ENCODE results near the gene SEC24A. TPM values are rescaled to one million over a fixed set of nuclear protein-coding genes. Genes with fewer than 3 reads are reported as not detected.
A peak's percentile ranks its signal among the peaks of the same experiment; 100 is the strongest.
"Not testable (repeated sequence)": the region's sequence is repeated elsewhere in the genome, so short reads cannot be mapped to it uniquely, and the experiment has no call there.

SEC24A gene
- 18.3 and 21.1 TPM in 2 replicates for total RNA-seq

- DNase-seq (ENCODE audit: low read depth, low spot score): peak; percentile 60
These were observed at the start of gene SEC24A for GRCh38 chr5:134648425-134649162. SEC24A (plus strand) TSS chr5:134648785; CDS start chr5:134649077, 292 bp downstream.

GRCh38 chr5:134599820-134600219 lies 48.8 kb upstream of the SEC24A start:
- DNase-seq (ENCODE audit: low read depth, low spot score): not testable (repeated sequence)

- no peak for DNase-seq (ENCODE audit: low read depth, low spot score)
These were observed 48.0 kb upstream of the SEC24A start for GRCh38 chr5:134600600-134600999.

- no peak for DNase-seq (ENCODE audit: low read depth, low spot score)
These were observed 45.5 kb upstream of the SEC24A start for GRCh38 chr5:134603059-134603458.

GRCh38 chr5:134604908-134605307 lies 43.7 kb upstream of the SEC24A start:
- no peak for DNase-seq (ENCODE audit: low read depth, low spot score)

- no peak for DNase-seq (ENCODE audit: low read depth, low spot score)
These were observed 41.9 kb upstream of the SEC24A start for GRCh38 chr5:134606726-134607125.

GRCh38 chr5:134608555-134608954 lies 40.0 kb upstream of the SEC24A start:
- no peak for DNase-seq (ENCODE audit: low read depth, low spot score)

GRCh38 chr5:134609232-134609851 lies 39.2 kb upstream of the SEC24A start:
- no peak for DNase-seq (ENCODE audit: low read depth, low spot score)

- DNase-seq (ENCODE audit: low read depth, low spot score): no peak
These were observed 37.9 kb upstream of the SEC24A start for GRCh38 chr5:134610725-134611124.

- no peak for DNase-seq (ENCODE audit: low read depth, low spot score)
These were observed 37.1 kb upstream of the SEC24A start for GRCh38 chr5:134611515-134611914.

GRCh38 chr5:134614450-134615085 lies 34.0 kb upstream of the SEC24A start:
- DNase-seq (ENCODE audit: low read depth, low spot score): no peak

- DNase-seq (ENCODE audit: low read depth, low spot score): no peak
These were observed 28.0 kb upstream of the SEC24A start for GRCh38 chr5:134620634-134621033.

- DNase-seq (ENCODE audit: low read depth, low spot score): no peak
These were observed 23.0 kb upstream of the SEC24A start for GRCh38 chr5:134625559-134625958.

- no peak for DNase-seq (ENCODE audit: low read depth, low spot score)
These were observed 22.1 kb upstream of the SEC24A start for GRCh38 chr5:134626369-134627014.

- no peak for DNase-seq (ENCODE audit: low read depth, low spot score)
These were observed 14.4 kb upstream of the SEC24A start for GRCh38 chr5:134634227-134634626.

- DNase-seq (ENCODE audit: low read depth, low spot score): not testable (repeated sequence)
These were observed 13.2 kb upstream of the SEC24A start for GRCh38 chr5:134635366-134635765.

- DNase-seq (ENCODE audit: low read depth, low spot score): no peak
These were observed 11.4 kb upstream of the SEC24A start for GRCh38 chr5:134637116-134637721.

- no peak for DNase-seq (ENCODE audit: low read depth, low spot score)
These were observed 9.8 kb upstream of the SEC24A start for GRCh38 chr5:134638760-134639201.

GRCh38 chr5:134642931-134643530 lies 5.6 kb upstream of the SEC24A start:
- DNase-seq (ENCODE audit: low read depth, low spot score): no peak

GRCh38 chr5:134647750-134648424 lies 698 bp upstream of the SEC24A start:
- DNase-seq (ENCODE audit: low read depth, low spot score): no peak

Data from pulmonary artery endothelial cell (primary cell).